ENCODE data around the gene OOSP3.

DNA sequence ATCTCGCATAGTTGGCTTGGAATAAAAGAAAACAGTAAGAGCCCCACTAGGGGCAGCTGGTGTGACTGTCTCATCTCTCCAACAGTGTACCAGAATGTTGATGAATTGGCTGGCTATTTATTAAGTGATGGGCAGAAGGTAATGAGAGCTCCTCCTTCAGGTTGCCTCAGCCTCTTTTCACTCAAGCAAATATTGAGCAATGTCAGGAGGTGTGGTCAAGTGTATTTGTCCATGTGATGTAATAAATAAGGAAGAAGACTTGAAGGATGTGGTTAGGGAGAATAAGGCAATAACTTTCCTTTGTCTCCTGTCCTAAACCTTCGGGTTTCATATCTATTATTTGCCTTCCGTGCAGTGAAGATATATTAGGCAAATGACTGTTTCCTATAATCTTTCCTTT, 12.2 kb upstream of the OOSP3 start, which contains the start of gene TCN1:
- no peak for TF ChIP-seq POLR2A (IDR thresholded peaks at IDR 0.05; ENCODE audit: low read length)
- TF ChIP-seq GATA1 (IDR thresholded peaks at IDR 0.05; ENCODE audit: low read depth, low read length), result no peak

All from erythroblast (primary cell).